Activated naive CD8-positive, alpha-beta T cell treated with anti-CD3 and anti-CD28 coated beads, Interleukin-2, amount 10 ng/mL, durations not matched to agents 7 days and 5 days (primary cell): ENCODE results near the gene MYL11. TPM values are rescaled to one million over a fixed set of nuclear protein-coding genes. Genes with fewer than 3 reads are reported as not detected.

Experiments used
- ATAC-seq: fragments of 150-1000 bp; cut with Tn5 transposase; one replicate; pipeline ENCODE4 v1.10.0; 2021; ENCODE audit warnings: low read depth, moderate library complexity
- POLR2A ChIA-PET: fragments of 350-600 bp; sonication (Branson Sonifier 250); formaldehyde crosslinking; loops from one replicate; lab custom pipeline; 2021; ENCODE audit warnings: antibody characterized with exemption; lab: Charles Lee
- DNase-seq: peaks from one replicate; pipeline ENCODE4 v3.0.0; 2021
- H3K27ac Mint-ChIP-seq: one replicate; pipeline ENCODE4 v1.8.0; 2022; ENCODE audit warnings: mild to moderate bottlenecking, mixed read lengths
- H3K27me3 Mint-ChIP-seq: one replicate; pipeline ENCODE4 v1.8.0; 2022; ENCODE audit warnings: mild to moderate bottlenecking, moderate library complexity, mixed read lengths
- H3K36me3 Mint-ChIP-seq: one replicate; pipeline ENCODE4 v1.8.0; 2021; ENCODE audit warnings: mild to moderate bottlenecking, mixed read lengths
- H3K4me1 Mint-ChIP-seq: one replicate; pipeline ENCODE4 v1.8.0; 2021; ENCODE audit warnings: mixed read lengths
- H3K4me3 Mint-ChIP-seq: one replicate; pipeline ENCODE4 v1.8.0; 2022; ENCODE audit warnings: mild to moderate bottlenecking, moderate library complexity, mixed read lengths
- H3K9me3 Mint-ChIP-seq: one replicate; pipeline ENCODE4 v1.8.0; 2021; ENCODE audit warnings: mixed read lengths
- total RNA-seq, 2 experiments: library from RNA; stranded (reverse); gene quantifications; one replicate each; pipeline ENCODE4 v1.2.3, GENCODE V29; 2021

Gene MYL11
- total RNA-seq, 2 experiments from 2014 or later: 1.7 TPM; not detected in 1

- no peaks in the 10 kb centered on the region for H3K9me3 Mint-ChIP-seq
- POLR2A ChIA-PET: interaction anchor here (0.6 kb wide), 1 partner anchor 542 kb away, joined by 3 read pairs; no protein-coding TSS in a partner anchor
- DNase-seq: no peak
- peaks cover 24% of the 10 kb centered on the region for H3K4me1 Mint-ChIP-seq
- H3K27ac Mint-ChIP-seq: peak overlapping the region; percentile 66
- ATAC-seq: no peak
- H3K36me3 Mint-ChIP-seq: peaks cover 15% of the 10 kb centered on the region
- H3K27me3 Mint-ChIP-seq: no peaks in the 10 kb centered on the region
- no peak overlapping the region for H3K4me3 Mint-ChIP-seq
These were observed 25.7 kb upstream of the MYL11 start for GRCh38 chr16:30348929-30349328.

- H3K27ac Mint-ChIP-seq: peak overlapping the region; percentile 66
- no peaks in the 10 kb centered on the region for H3K9me3 Mint-ChIP-seq
- ATAC-seq: no peak
- POLR2A ChIA-PET: no interaction called here
- H3K27me3 Mint-ChIP-seq: no peaks in the 10 kb centered on the region
- H3K4me3 Mint-ChIP-seq: no peak overlapping the region
- peaks cover 19% of the 10 kb centered on the region for H3K36me3 Mint-ChIP-seq
- DNase-seq: no peak
- H3K4me1 Mint-ChIP-seq: peaks cover 31% of the 10 kb centered on the region
These were observed 24.9 kb upstream of the MYL11 start for GRCh38 chr16:30349675-30350074.

DNA sequence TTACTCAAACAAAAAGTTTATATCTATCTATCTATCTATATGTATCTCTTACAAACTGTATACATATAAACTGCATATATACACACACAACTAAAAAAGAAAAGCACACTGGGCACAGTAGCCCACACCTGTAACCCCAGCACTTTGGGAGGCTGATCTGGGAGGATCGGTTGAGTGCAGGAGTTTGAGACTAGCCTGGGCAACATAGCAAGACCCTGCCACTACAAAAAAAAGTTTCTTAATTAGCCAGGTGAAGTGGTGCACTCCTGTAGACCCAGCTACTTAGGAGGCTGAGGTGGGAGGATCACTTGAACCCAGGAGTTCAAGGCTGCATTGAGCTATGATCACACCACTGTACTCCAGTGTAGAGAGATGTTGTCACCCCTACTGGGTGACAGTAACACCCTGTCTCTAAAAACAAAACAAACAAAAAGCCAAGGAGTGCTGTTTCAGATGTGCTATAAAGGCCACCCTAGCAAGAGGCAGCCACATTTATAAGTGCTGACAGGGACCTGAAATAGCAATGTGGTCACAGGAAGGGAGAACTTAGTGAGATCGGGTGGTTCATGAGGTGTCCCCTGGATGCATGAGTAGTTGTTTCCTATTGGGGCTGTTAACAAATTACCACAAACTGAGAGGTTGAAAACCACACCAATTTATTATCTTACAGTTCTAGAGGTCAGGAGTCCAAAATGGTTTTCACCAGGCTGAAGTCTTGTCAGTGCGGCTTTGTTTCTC, 24.3 kb upstream of the MYL11 start:
- peak; percentile 9 for ATAC-seq
- DNase-seq: no peak
- peak overlapping the region; percentile 72 for H3K27ac Mint-ChIP-seq
- no peaks in the 10 kb centered on the region for H3K27me3 Mint-ChIP-seq
- POLR2A ChIA-PET: no interaction called here
- peaks cover 19% of the 10 kb centered on the region for H3K36me3 Mint-ChIP-seq
- no peaks in the 10 kb centered on the region for H3K9me3 Mint-ChIP-seq
- H3K4me1 Mint-ChIP-seq: peaks cover 33% of the 10 kb centered on the region
- H3K4me3 Mint-ChIP-seq: no peak overlapping the region

DNA sequence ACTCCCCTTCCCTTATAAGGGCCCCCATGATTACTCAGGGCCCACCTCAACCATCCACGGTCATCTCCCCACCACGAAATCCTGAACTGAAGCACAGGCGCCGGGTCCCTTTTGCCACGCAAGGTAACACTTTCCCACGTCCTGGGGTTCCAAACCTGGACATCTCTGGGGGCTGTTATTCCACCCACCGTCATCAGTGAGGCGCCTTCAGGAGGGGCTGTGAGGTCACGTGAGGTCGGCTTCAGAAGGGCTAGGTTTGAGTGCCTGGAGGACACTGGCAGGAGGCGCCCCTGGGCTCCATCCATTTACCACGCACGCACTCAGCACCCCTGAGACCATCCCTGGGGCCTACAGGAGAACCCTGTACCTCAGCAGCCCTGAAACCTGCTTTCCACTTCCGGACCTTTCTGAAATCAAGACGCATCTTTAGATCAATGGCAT, 23.6 kb upstream of the MYL11 start:
- ATAC-seq (no peak), DNase-seq (no peak)
- no peak overlapping the region for H3K4me3 Mint-ChIP-seq
- H3K9me3 Mint-ChIP-seq: no peaks in the 10 kb centered on the region
- peaks cover 36% of the 10 kb centered on the region for H3K4me1 Mint-ChIP-seq
- H3K36me3 Mint-ChIP-seq: peaks cover 19% of the 10 kb centered on the region
- POLR2A ChIA-PET: no interaction called here
- H3K27ac Mint-ChIP-seq: no peak overlapping the region
- no peaks in the 10 kb centered on the region for H3K27me3 Mint-ChIP-seq

GRCh38 chr16:30351586-30352419, 22.8 kb upstream of the MYL11 start:
- H3K27me3 Mint-ChIP-seq: no peaks in the 10 kb centered on the region
- POLR2A ChIA-PET: no interaction called here

GRCh38 chr16:30352488-30353401, 21.9 kb upstream of the MYL11 start:
- peaks cover 19% of the 10 kb centered on the region for H3K36me3 Mint-ChIP-seq
- POLR2A ChIA-PET: interaction anchor here (2.7 kb wide), 1 partner anchor 17 kb away, joined by 13 read pairs; no protein-coding TSS in a partner anchor
- ATAC-seq (no peak), DNase-seq (no peak)
- H3K27ac Mint-ChIP-seq: no peak overlapping the region
- H3K4me1 Mint-ChIP-seq: peaks cover 44% of the 10 kb centered on the region
- peak overlapping the region; percentile 24 for H3K4me3 Mint-ChIP-seq
- no peaks in the 10 kb centered on the region for H3K27me3 Mint-ChIP-seq
- H3K9me3 Mint-ChIP-seq: no peaks in the 10 kb centered on the region

More at GRCh38 chr16:30351586-30352419, 22.8 kb upstream of the MYL11 start:
- ATAC-seq: no peak
- Mint-ChIP-seq H3K36me3 (peaks cover 19% of the 10 kb centered on the region), H3K4me1 (peaks cover 40% of the 10 kb centered on the region), H3K27ac (peak overlapping the region; percentile 9), H3K4me3 (no peak overlapping the region), H3K9me3 (no peaks in the 10 kb centered on the region)
- DNase-seq: no peak

GRCh38 chr16:30353438-30354129, 21.0 kb upstream of the MYL11 start:
- Mint-ChIP-seq H3K4me1 (peaks cover 44% of the 10 kb centered on the region), H3K27me3 (no peaks in the 10 kb centered on the region), H3K27ac (no peak overlapping the region), H3K36me3 (peaks cover 19% of the 10 kb centered on the region), H3K9me3 (no peaks in the 10 kb centered on the region), H3K4me3 (peak overlapping the region; percentile 94)
- DNase-seq: no peak
- no peak for ATAC-seq
- POLR2A ChIA-PET: interaction anchor here (1.2 to 2.7 kb wide), 6 partner anchors 7 to 56 kb away, joined by 5 to 13 read pairs (median 8); partner anchors contain the start of genes SEPTIN1 and TBC1D10B

DNA sequence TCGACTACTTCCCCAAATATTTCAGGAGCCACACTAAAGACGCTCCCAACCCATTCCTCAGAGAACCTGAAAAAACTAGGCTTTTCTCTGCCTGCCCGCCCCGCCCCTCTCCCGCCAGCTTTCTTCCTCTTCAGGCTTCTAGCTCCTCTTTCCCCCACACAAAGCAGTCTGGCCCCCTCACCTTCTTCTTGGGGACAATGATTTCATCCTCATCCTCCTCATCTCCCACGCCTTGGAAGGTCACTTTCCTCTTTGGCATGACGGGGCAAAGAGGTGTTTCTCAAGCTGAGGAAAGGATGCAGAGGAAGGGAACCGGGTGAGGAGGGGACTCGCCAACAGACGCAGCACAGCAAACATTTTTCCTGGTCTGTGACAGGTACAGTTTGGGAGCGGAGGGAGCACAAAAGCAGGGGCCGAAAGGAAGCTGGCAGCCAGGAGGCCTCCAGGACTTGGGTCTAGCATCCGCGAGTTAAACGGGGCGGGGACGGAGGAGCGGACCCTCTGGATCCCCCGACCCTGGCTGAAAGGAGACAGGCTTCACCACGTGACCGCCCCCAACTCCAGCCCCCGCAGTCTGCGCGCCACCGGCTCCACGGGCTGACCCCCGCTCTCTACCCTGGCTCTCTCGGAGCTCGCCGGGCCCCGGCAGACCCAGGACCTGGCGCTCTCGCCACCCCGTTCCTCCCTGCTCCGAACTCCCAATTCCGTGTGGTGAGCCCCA, 20.0 kb upstream of the MYL11 start:
- Mint-ChIP-seq H3K27me3 (no peaks in the 10 kb centered on the region), H3K36me3 (peaks cover 15% of the 10 kb centered on the region), H3K4me3 (peak overlapping the region; percentile 94), H3K27ac (peak overlapping the region; percentile 90), H3K9me3 (no peaks in the 10 kb centered on the region), H3K4me1 (peaks cover 37% of the 10 kb centered on the region)
- no peak for DNase-seq
- ATAC-seq: peak; percentile 42
- POLR2A ChIA-PET: interaction anchor here (0.6 to 2.7 kb wide), 12 partner anchors 8 to 262 kb away, joined by 3 to 13 read pairs (median 6); partner anchors contain the start of genes SEPTIN1, TBC1D10B and ZNF48

GRCh38 chr16:30355144-30355953, 19.3 kb upstream of the MYL11 start, which contains the start of gene CD2BP2:
Gene CD2BP2 (minus strand): TSS chr16:30355308. CDS start chr16:30354681, 627 bp downstream.
- Mint-ChIP-seq H3K27me3 (no peaks in the 10 kb centered on the region), H3K4me1 (peaks cover 31% of the 10 kb centered on the region), H3K36me3 (peaks cover 13% of the 10 kb centered on the region), H3K27ac (peak within 1 kb of the TSS; percentile 90), H3K4me3 (peak within 1 kb of the TSS; percentile 94), H3K9me3 (no peaks in the 10 kb centered on the region)
- POLR2A ChIA-PET: interaction anchor here (1.1 to 2.7 kb wide), 10 partner anchors 9 to 263 kb away, joined by 4 to 13 read pairs (median 6); partner anchors contain the start of genes SEPTIN1, TBC1D10B and ZNF48
- ATAC-seq: peak; percentile 81
- peak; percentile 88 for DNase-seq

GRCh38 chr16:30355954-30356308, 18.7 kb upstream of the MYL11 start:
- H3K27ac Mint-ChIP-seq: peak overlapping the region; percentile 87
- ATAC-seq (no peak), DNase-seq (no peak)
- H3K4me3 Mint-ChIP-seq: peak overlapping the region; percentile 94
- POLR2A ChIA-PET: interaction anchor here (1.1 to 2.0 kb wide), 7 partner anchors 9 to 263 kb away, joined by 4 to 9 read pairs (median 5); partner anchors contain the start of genes SEPTIN1 and TBC1D10B
- H3K27me3 Mint-ChIP-seq: no peaks in the 10 kb centered on the region
- peaks cover 16% of the 10 kb centered on the region for H3K36me3 Mint-ChIP-seq
- H3K9me3 Mint-ChIP-seq: no peaks in the 10 kb centered on the region
- peaks cover 28% of the 10 kb centered on the region for H3K4me1 Mint-ChIP-seq
